Esophagus squamous epithelium (tissue), 5 donors: Measurements from ENCODE around the gene CFAP410. TPM values are rescaled to one million over a fixed set of nuclear protein-coding genes. Genes with fewer than 3 reads are reported as not detected.

Source experiments
- DNase-seq: peaks from one replicate; lab custom pipeline; 2025; lab: John Stamatoyannopoulos, UW
- H3K27ac ChIP-seq, 4 donors: fragments of 200-600 bp; sonication (generic); one replicate each; pipeline ENCODE4 v1.5.1; 2016 to 2019; ENCODE audit warnings: mild to moderate bottlenecking in 1 of 4
- H3K27me3 ChIP-seq, 4 donors: fragments of 200-600 bp; sonication (generic); 1 replicate in 3 of 4; 2 replicates in 1 of 4; pipeline versions ENCODE4 v1.5.1 to v1.6.0; 2017 to 2021; ENCODE audit warnings: antibody characterized with exemption in 1 of 4
- H3K36me3 ChIP-seq, 3 donors: fragments of 200-600 bp; sonication (generic); one replicate each; pipeline ENCODE4 v1.5.1; 2016 to 2019
- H3K4me1 ChIP-seq, 3 donors: fragments of 200-600 bp; sonication (generic); one replicate each; pipeline ENCODE4 v1.5.1; 2017 to 2019
- H3K4me3 ChIP-seq, 4 donors: fragments of 200-600 bp; sonication (generic); 1 replicate in 3 of 4; 2 replicates in 1 of 4; pipeline ENCODE4 v1.5.1; 2016 to 2019; ENCODE audit warnings: mild to moderate bottlenecking in 2 of 4, moderate library complexity in 1 of 4
- H3K9me3 ChIP-seq, 3 donors: fragments of 200-600 bp; sonication (generic); one replicate each; pipeline ENCODE4 v1.5.1; 2016 to 2019
- POLR2A ChIP-seq, 4 donors: fragments of 450-650 bp; IDR thresholded peaks; one replicate each; pipeline ENCODE4 v1.6.1; 2017; ENCODE audit warnings: antibody characterized with exemption in 4 of 4, mild to moderate bottlenecking in 4 of 4, moderate library complexity in 3 of 4
- WGBS, 2 donors: methylation state at CpG; one replicate each; pipeline ENCODE4 v1.1.5; 2018; 5-methylcytosine and 5-hydroxymethylcytosine counted together
- intact Hi-C: fragments of 100-400 bp; cut with DNase I; formaldehyde crosslinking; loops from one replicate; pipeline ENCODE4 v1.15.0; 2022
- total RNA-seq, 4 donors: library from RNA; depleted of rRNA; stranded (reverse); fragments of >200 nt; gene quantifications; one replicate each; pipeline ENCODE4 v1.1.0, GENCODE V29; 2016
- TF ChIP-seq, protein P1 (sequence below), 6 experiments: fragments of 450-650 bp in 4 of 6; fragments of 200-600 bp in 2 of 6; sonication (generic) in 2 of 6; IDR thresholded peaks; one replicate each; pipeline ENCODE4 v1.5.1; 2016 to 2019; ENCODE audit warnings: antibody characterized with exemption in 6 of 6, mild to moderate bottlenecking in 4 of 6, moderate library complexity in 4 of 6
- donor health status: DM: yes; HTN: yes; CAD: no.

The CFAP410 gene
- total RNA-seq, 4 donors from 2014 or later, result 7.9 to 21.8 (median 13.7) TPM

- intact Hi-C loops, result no loop called here
- 85% methylated on average over 4 of the region's 9 CpGs; no CpG with 5 or more reads in 1 of the 2 donors for WGBS, 2 donors
These were observed 57.4 kb downstream of the CFAP410 start for GRCh38 chr21:44281801-44282200.

DNA sequence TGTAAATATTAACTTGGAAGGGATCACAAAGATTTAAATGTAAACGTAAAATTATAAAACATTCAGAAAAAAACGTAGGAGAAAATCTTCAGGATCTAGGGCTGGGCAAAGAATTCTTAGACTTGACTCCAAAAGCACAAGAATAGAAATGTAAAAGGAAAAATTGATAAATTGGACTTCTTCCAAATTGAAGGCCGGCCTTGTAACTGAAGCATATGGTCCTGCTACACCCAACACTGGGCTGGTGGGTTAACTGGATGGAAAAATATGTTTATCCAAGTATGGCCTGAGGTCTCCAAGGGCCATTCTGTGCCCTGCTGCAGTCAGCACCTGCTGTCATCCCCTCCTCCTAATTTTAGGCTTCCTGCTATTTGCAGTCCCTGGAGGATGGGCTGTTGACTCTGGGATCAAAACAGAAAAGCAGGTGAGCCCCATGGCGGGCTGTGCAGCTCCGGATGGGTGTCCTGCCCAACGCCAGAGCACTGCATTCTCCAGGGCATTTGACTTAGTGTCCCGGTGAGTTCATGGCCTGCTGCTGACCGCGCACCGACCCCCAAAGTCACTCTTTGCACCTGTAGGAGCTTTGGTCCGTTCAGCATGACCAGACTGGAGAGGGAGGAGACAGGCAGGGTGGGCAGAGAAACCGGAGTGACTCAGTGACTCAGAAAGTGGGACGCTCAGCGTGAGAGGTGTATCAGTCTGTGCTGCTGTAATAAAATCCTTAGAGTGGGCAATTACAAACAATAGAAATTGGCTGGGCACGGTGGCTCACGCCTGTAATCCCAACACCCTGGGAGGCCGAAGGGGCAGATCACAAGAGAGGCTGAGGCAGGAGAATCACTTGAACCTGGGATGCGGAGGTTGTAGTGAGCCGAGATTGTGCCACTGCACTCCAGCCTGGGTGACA lies 59.6 kb downstream of the CFAP410 start:
- DNase-seq, result no peak
- Histone ChIP-seq H3K36me3 (no peaks in the 10 kb centered on the region), H3K9me3 (no peaks in the 10 kb centered on the region), H3K4me1 (peaks cover 0 to 10% (median 0%) of the 10 kb centered on the region in 3 donors), H3K27ac (no peak overlapping the region), H3K27me3 (peaks cover 0 to 21% (median 0%) of the 10 kb centered on the region in 4 donors), H3K4me3 (no peak overlapping the region)
- TF ChIP-seq POLR2A (IDR thresholded peaks at IDR 0.05), result no peak
- TF ChIP-seq, protein P1, sequence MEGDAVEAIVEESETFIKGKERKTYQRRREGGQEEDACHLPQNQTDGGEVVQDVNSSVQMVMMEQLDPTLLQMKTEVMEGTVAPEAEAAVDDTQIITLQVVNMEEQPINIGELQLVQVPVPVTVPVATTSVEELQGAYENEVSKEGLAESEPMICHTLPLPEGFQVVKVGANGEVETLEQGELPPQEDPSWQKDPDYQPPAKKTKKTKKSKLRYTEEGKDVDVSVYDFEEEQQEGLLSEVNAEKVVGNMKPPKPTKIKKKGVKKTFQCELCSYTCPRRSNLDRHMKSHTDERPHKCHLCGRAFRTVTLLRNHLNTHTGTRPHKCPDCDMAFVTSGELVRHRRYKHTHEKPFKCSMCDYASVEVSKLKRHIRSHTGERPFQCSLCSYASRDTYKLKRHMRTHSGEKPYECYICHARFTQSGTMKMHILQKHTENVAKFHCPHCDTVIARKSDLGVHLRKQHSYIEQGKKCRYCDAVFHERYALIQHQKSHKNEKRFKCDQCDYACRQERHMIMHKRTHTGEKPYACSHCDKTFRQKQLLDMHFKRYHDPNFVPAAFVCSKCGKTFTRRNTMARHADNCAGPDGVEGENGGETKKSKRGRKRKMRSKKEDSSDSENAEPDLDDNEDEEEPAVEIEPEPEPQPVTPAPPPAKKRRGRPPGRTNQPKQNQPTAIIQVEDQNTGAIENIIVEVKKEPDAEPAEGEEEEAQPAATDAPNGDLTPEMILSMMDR (IDR thresholded peaks at IDR 0.05), result no peak
- WGBS, 2 donors, result 75 to 87% methylated on average over 8 to 15 of the region's 19 CpGs
- intact Hi-C loops, result no loop called here

More at GRCh38 chr21:44281801-44282200, 57.4 kb downstream of the CFAP410 start:
- Histone ChIP-seq H3K27ac (no peak overlapping the region), H3K9me3 (no peaks in the 10 kb centered on the region), H3K36me3 (no peaks in the 10 kb centered on the region), H3K4me3 (no peak overlapping the region), H3K27me3 (peaks cover 0 to 43% (median 3%) of the 10 kb centered on the region in 4 donors), H3K4me1 (peaks cover 0 to 21% (median 5%) of the 10 kb centered on the region in 3 donors)
- DNase-seq, result no peak
- TF ChIP-seq POLR2A (IDR thresholded peaks at IDR 0.05), result no peak
- TF ChIP-seq, protein P1 (IDR thresholded peaks at IDR 0.05), result no peak

Other genes with a start within 250 kb of the CFAP410 start
- gene PWP2, start 232.0 kb downstream of the CFAP410 start, total RNA-seq, result 10 to 100 TPM in 1 of 4 donors, 1 to 10 TPM in 3; 5.4 to 18.3 (median 6.6) TPM
- 10 to 100 TPM in 2 of 4 donors, 1 to 10 TPM in 2; 4.2 to 23.8 (median 9.0) TPM for gene GATD3, start 205.7 kb downstream of the CFAP410 start, total RNA-seq
- gene ICOSLG, start 98.4 kb downstream of the CFAP410 start, total RNA-seq, result 1 to 10 TPM; 2.3 to 4.6 (median 2.5) TPM
- gene DNMT3L, start 77.5 kb downstream of the CFAP410 start, total RNA-seq, result not detected
- not detected for gene AIRE, start 53.5 kb downstream of the CFAP410 start, total RNA-seq
- 100 to 1,000 TPM in 1 of 4 donors, 10 to 100 TPM in 3; 81.3 to 135 (median 94.6) TPM for gene PFKL, start 39.3 kb downstream of the CFAP410 start, total RNA-seq
- gene TRPM2, start 14.2 kb upstream of the CFAP410 start, total RNA-seq, result 1 to 10 TPM in 3 of 4 donors, under 1 TPM in 1; 0.40 to 6.9 (median 2.5) TPM
- 1 to 10 TPM in 2 of 4 donors, under 1 TPM in 2; 0.57 to 2.9 (median 1.1) TPM for gene LRRC3, start 116.1 kb upstream of the CFAP410 start, total RNA-seq
- gene KRTAP10-1, start 200.8 kb upstream of the CFAP410 start, total RNA-seq, result not detected
- not detected for gene KRTAP10-2, start 212.1 kb upstream of the CFAP410 start, total RNA-seq
- gene KRTAP10-3, start 219.4 kb upstream of the CFAP410 start, total RNA-seq, result not detected
- not detected for gene KRTAP10-4, start 234.3 kb upstream of the CFAP410 start, total RNA-seq
- not detected for gene KRTAP10-5, start 241.2 kb upstream of the CFAP410 start, total RNA-seq